DMS153 treated with DMSO at 0.1 percent for 48 hours (cell line): Measurements from ENCODE around the gene ENHO.

Source experiments
- DNase-seq: peaks from one replicate; lab custom pipeline; 2025; ENCODE audit not compliant: unreplicated experiment; lab: John Stamatoyannopoulos, UW

The ENHO gene

GRCh38 chr9:34555936-34556525, 33.2 kb upstream of the ENHO start:
- no peak for DNase-seq

- no peak for DNase-seq
These were observed 32.7 kb upstream of the ENHO start for GRCh38 chr9:34555500-34555899.

- DNase-seq: no peak
These were observed 32.2 kb upstream of the ENHO start for GRCh38 chr9:34555002-34555348.

GRCh38 chr9:34554211-34555001, 31.6 kb upstream of the ENHO start:
- peak; percentile 86 for DNase-seq

GRCh38 chr9:34553511-34554021, 30.8 kb upstream of the ENHO start:
- no peak for DNase-seq

GRCh38 chr9:34552986-34553385, 30.2 kb upstream of the ENHO start:
- no peak for DNase-seq

GRCh38 chr9:34552606-34552981, 29.8 kb upstream of the ENHO start:
- no peak for DNase-seq

- no peak for DNase-seq
These were observed 29.2 kb upstream of the ENHO start for GRCh38 chr9:34551751-34552605.

GRCh38 chr9:34550681-34551270, 28.0 kb upstream of the ENHO start:
- DNase-seq: no peak

- DNase-seq: no peak
These were observed 27.4 kb upstream of the ENHO start for GRCh38 chr9:34550016-34550680.

- DNase-seq: no peak
These were observed 26.6 kb upstream of the ENHO start for GRCh38 chr9:34549407-34549732.

- DNase-seq: peak; percentile 18
These were observed 25.3 kb upstream of the ENHO start for GRCh38 chr9:34547960-34548611.

GRCh38 chr9:34546834-34547827, 24.3 kb upstream of the ENHO start:
- no peak for DNase-seq

- no peak for DNase-seq
These were observed 23.5 kb upstream of the ENHO start for GRCh38 chr9:34546102-34546833.

- no peak for DNase-seq
These were observed 22.7 kb upstream of the ENHO start for GRCh38 chr9:34545497-34545896.

GRCh38 chr9:34544035-34544434, 21.2 kb upstream of the ENHO start:
- DNase-seq: no peak

GRCh38 chr9:34541540-34541939, 18.8 kb upstream of the ENHO start:
- DNase-seq: no peak

- no peak for DNase-seq
These were observed 18.0 kb upstream of the ENHO start for GRCh38 chr9:34540827-34541226.

GRCh38 chr9:34536685-34537084, 13.9 kb upstream of the ENHO start:
- DNase-seq: no peak
